Smooth muscle cell (in vitro differentiated cells): Measurements from ENCODE around the gene VKORC1. TPM values are rescaled to one million over a fixed set of nuclear protein-coding genes. Genes with fewer than 3 reads are reported as not detected.

Experiments used
- DNase-seq: peaks from one replicate; lab custom pipeline; 2025; ENCODE audit not compliant: unreplicated experiment; lab: John Stamatoyannopoulos, UW
- H2AFZ ChIP-seq: fragments of 200-600 bp; sonication (generic); 2 replicates; pipeline ENCODE4 v1.6.0; 2016; ENCODE audit warnings: antibody characterized with exemption, low read depth, mild to moderate bottlenecking
- H3F3A ChIP-seq: fragments of 200-600 bp; sonication (generic); 2 replicates; pipeline ENCODE4 v1.6.0; 2017; ENCODE audit warnings: antibody characterized with exemption, low read depth
- H3K27ac ChIP-seq: fragments of 200-600 bp; sonication (generic); 2 replicates; pipeline ENCODE4 v1.5.1; 2016; ENCODE audit warnings: low read depth, mild to moderate bottlenecking
- H3K27me3 ChIP-seq: fragments of 200-600 bp; sonication (generic); 2 replicates; pipeline ENCODE4 v1.6.1; 2016; ENCODE audit warnings: low read depth, mild to moderate bottlenecking
- H3K36me3 ChIP-seq: fragments of 200-600 bp; sonication (generic); 2 replicates; pipeline ENCODE4 v1.5.1; 2016; ENCODE audit warnings: low read depth
- H3K4me1 ChIP-seq: fragments of 200-600 bp; sonication (generic); 2 replicates; pipeline ENCODE4 v1.5.1; 2016; ENCODE audit warnings: low read depth
- H3K4me2 ChIP-seq: fragments of 200-600 bp; sonication (generic); 2 replicates; pipeline ENCODE4 v1.6.0; 2016; ENCODE audit warnings: mild to moderate bottlenecking
- H3K4me3 ChIP-seq: fragments of 200-600 bp; sonication (generic); 2 replicates; pipeline ENCODE4 v1.5.1; 2016; ENCODE audit warnings: mild to moderate bottlenecking
- H3K79me2 ChIP-seq: fragments of 200-600 bp; sonication (generic); 2 replicates; pipeline ENCODE4 v1.6.0; 2016; ENCODE audit warnings: low read depth, mild to moderate bottlenecking
- H3K9ac ChIP-seq: fragments of 200-600 bp; sonication (generic); 2 replicates; pipeline ENCODE4 v1.6.0; 2016; ENCODE audit warnings: low read depth
- H3K9me3 ChIP-seq: fragments of 200-600 bp; sonication (generic); replicated peaks from 2 replicates; pipeline ENCODE4 v1.5.1; 2016; ENCODE audit warnings: low read depth
- H4K20me1 ChIP-seq: fragments of 200-600 bp; sonication (generic); 2 replicates; pipeline ENCODE4 v1.6.0; 2016; ENCODE audit warnings: low read depth
- WGBS: methylation state at CpG from one replicate; pipeline ENCODE4 v1.1.7; 2016; ENCODE audit warnings: low lambda C conversion rate; 5-methylcytosine and 5-hydroxymethylcytosine counted together
- polyA plus RNA-seq: library from polyadenylated mRNA; unstranded; fragments of >200 nt; fragmentation: Nextera tagmentation; extraction: Ambion mirVana; gene quantifications from 2 replicates; pipeline ENCODE4 v1.2.1, GENCODE V29; 2016
- total RNA-seq: library from RNA; depleted of rRNA; stranded (reverse); fragments of >200 nt; gene quantifications from 2 replicates; pipeline ENCODE4 v1.2.3, GENCODE V29; 2014
- TF ChIP-seq, protein P1 (sequence below): fragments of 200-600 bp; sonication (generic); IDR thresholded peaks from 2 replicates; pipeline ENCODE4 v1.5.1; 2017; ENCODE audit warnings: borderline replicate concordance, mild to moderate bottlenecking, antibody characterized with exemption; ENCODE audit not compliant: insufficient read depth, poor library complexity, severe bottlenecking

The VKORC1 gene
- total and polyA plus RNA-seq, 2 experiments from 2014 or later: 253 to 394 TPM

GRCh38 chr16:31088459-31089183 lies 6.0 kb downstream of the VKORC1 start, which contains the start of gene PRSS53:
TSS of gene PRSS53 (minus strand) at chr16:31088943. CDS start at chr16:31088809, 134 bp downstream.
- Histone ChIP-seq H2AFZ (no peak within 1 kb of the TSS), H3F3A (no peaks in the 10 kb centered on the region), H3K4me3 (no peak within 1 kb of the TSS), H3K27me3 (no peaks in the 10 kb centered on the region), H3K36me3 (no peaks in the 10 kb centered on the region), H3K4me1 (no peaks in the 10 kb centered on the region), H4K20me1 (peaks cover 50% of the 10 kb centered on the region), H3K27ac (no peak within 1 kb of the TSS), H3K79me2 (peaks cover 27% of the 10 kb centered on the region), H3K4me2 (no peak within 1 kb of the TSS), H3K9me3 (no peaks in the 10 kb centered on the region), H3K9ac (no peak within 1 kb of the TSS)
- DNase-seq: no peak
- 94% methylated on average over 15 of the region's 15 CpGs for WGBS
- TF ChIP-seq, protein P1, sequence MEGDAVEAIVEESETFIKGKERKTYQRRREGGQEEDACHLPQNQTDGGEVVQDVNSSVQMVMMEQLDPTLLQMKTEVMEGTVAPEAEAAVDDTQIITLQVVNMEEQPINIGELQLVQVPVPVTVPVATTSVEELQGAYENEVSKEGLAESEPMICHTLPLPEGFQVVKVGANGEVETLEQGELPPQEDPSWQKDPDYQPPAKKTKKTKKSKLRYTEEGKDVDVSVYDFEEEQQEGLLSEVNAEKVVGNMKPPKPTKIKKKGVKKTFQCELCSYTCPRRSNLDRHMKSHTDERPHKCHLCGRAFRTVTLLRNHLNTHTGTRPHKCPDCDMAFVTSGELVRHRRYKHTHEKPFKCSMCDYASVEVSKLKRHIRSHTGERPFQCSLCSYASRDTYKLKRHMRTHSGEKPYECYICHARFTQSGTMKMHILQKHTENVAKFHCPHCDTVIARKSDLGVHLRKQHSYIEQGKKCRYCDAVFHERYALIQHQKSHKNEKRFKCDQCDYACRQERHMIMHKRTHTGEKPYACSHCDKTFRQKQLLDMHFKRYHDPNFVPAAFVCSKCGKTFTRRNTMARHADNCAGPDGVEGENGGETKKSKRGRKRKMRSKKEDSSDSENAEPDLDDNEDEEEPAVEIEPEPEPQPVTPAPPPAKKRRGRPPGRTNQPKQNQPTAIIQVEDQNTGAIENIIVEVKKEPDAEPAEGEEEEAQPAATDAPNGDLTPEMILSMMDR: no peak

DNA sequence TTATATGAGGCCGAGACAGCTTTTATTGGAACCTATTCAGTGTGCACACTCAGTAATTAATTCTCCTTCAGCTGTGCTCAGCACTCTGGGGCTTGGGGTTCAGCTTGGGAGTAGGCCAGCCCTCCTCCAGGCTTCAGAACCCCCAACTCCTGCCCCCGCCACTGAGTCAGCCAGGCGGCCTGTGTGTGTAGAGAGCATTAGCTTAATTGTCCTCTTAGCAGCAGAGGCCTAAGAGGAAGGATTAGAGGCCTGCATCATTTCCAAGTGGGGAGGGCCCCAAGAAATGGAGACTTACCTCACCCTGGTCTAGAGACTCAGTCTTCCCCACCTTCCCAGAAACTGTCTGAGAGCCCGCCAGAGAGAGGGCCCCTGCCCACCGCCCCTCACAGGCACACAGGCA lies 6.6 kb downstream of the VKORC1 start:
- Histone ChIP-seq H3K4me3 (no peak overlapping the region), H3F3A (no peaks in the 10 kb centered on the region), H3K27me3 (no peaks in the 10 kb centered on the region), H3K36me3 (no peaks in the 10 kb centered on the region), H4K20me1 (peaks cover 48% of the 10 kb centered on the region), H2AFZ (no peak overlapping the region), H3K9ac (no peak overlapping the region), H3K27ac (no peak overlapping the region), H3K4me2 (no peak overlapping the region), H3K79me2 (peaks cover 22% of the 10 kb centered on the region), H3K4me1 (no peaks in the 10 kb centered on the region), H3K9me3 (no peaks in the 10 kb centered on the region)
- TF ChIP-seq, protein P1: no peak
- 86% methylated on average over 5 of the region's 5 CpGs for WGBS
- no peak for DNase-seq

DNA sequence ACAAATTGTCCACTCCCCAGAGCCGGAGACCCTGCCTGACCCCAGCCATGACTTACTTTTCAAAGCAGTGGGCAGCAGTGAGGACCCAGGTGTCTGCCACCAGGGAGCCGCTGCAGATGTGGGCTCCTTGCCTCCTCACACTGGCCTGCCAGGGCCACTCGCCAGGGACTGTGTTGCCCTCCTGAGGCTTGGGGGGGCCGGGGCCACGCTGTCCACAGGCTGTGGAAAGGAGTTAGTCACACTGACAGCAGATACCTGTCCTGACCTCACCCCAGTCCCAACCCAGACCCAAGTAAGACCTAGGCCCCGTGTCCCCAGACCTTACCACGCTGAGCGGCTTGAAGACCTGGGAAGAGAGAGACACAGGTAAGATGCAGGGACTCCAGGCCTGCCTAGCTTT lies 7.1 kb downstream of the VKORC1 start:
- Histone ChIP-seq H3K36me3 (no peaks in the 10 kb centered on the region), H2AFZ (no peak overlapping the region), H3K27me3 (no peaks in the 10 kb centered on the region), H3K4me1 (no peaks in the 10 kb centered on the region), H3K27ac (no peak overlapping the region), H3K4me2 (no peak overlapping the region), H3K9ac (no peak overlapping the region), H3K4me3 (no peak overlapping the region), H3K79me2 (peaks cover 17% of the 10 kb centered on the region), H4K20me1 (peaks cover 48% of the 10 kb centered on the region), H3K9me3 (no peaks in the 10 kb centered on the region), H3F3A (no peaks in the 10 kb centered on the region)
- DNase-seq: no peak
- WGBS: over 99% methylated on average over 8 of the region's 8 CpGs
- TF ChIP-seq, protein P1: no peak

DNA sequence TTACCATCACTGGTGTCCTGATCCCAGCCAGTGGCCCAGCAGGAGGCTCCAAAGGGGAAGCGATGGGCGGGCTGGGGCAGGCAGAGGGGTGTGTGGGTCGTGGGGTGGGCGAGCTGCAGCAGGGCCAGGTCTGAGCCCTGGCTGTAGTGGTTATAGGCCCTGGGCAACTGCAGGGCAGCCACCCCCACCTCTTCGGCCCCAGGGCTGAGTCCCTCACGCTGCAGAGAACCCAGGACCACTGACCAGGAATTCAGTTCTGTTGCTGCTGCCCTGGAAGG lies 8.0 kb downstream of the VKORC1 start:
- peaks cover 10% of the 10 kb centered on the region for H3K79me2 ChIP-seq
- TF ChIP-seq, protein P1: no peak
- H3K9ac ChIP-seq: no peak overlapping the region
- no peaks in the 10 kb centered on the region for H3K9me3 ChIP-seq
- no peaks in the 10 kb centered on the region for H3F3A ChIP-seq
- no peak for DNase-seq
- H3K4me2 ChIP-seq: no peak overlapping the region
- WGBS: 83% methylated on average over 5 of the region's 6 CpGs
- H4K20me1 ChIP-seq: peaks cover 49% of the 10 kb centered on the region
- H3K27ac ChIP-seq: no peak overlapping the region
- no peaks in the 10 kb centered on the region for H3K4me1 ChIP-seq
- no peak overlapping the region for H3K4me3 ChIP-seq
- no peak overlapping the region for H2AFZ ChIP-seq
- no peaks in the 10 kb centered on the region for H3K36me3 ChIP-seq
- no peaks in the 10 kb centered on the region for H3K27me3 ChIP-seq
